ENCODE measurements around the gene SLC6A13.

GRCh38 chr12:238116-238515 lies 24.5 kb downstream of the SLC6A13 start:
- TF ChIP-seq EZH2 (IDR thresholded peaks at IDR 0.05; ENCODE audit: insufficient read depth, poor library complexity, severe bottlenecking) (no peak), EZH2phosphoT487 (IDR thresholded peaks at IDR 0.05; ENCODE audit: insufficient read depth, low read depth) (no peak)

Measured in GM23248 (cell line).